Large intestine (tissue), 3 donors: ENCODE measurements around the gene PPY. TPM values are rescaled to one million over a fixed set of nuclear protein-coding genes. Genes with fewer than 3 reads are reported as not detected.
"Not testable (repeated sequence)": the region's sequence is repeated elsewhere in the genome, so short reads cannot be mapped to it uniquely, and the experiment has no call there.

ENCODE experiments used
- DNase-seq, 2 donors: peaks; one replicate each; pipeline versions ENCODE4 v3.0.0 to v3.0.0-alpha.2; 2013
- H3K27ac ChIP-seq: one replicate; pipeline ENCODE4 v1.5.1; 2013; ENCODE audit warnings: low read length
- H3K27me3 ChIP-seq: 2 replicates; pipeline ENCODE4 v1.6.1; 2013; ENCODE audit warnings: low read length; ENCODE audit not compliant: control insufficient read depth, insufficient read depth
- H3K36me3 ChIP-seq: 2 replicates; pipeline ENCODE4 v1.6.1; 2013; ENCODE audit warnings: low read length; ENCODE audit not compliant: control insufficient read depth, insufficient read depth
- H3K4me1 ChIP-seq: one replicate; pipeline ENCODE4 v1.6.1; 2013; ENCODE audit warnings: low read length; ENCODE audit not compliant: control insufficient read depth, insufficient read depth
- H3K4me3 ChIP-seq: one replicate; pipeline ENCODE4 v1.5.1; 2013; ENCODE audit warnings: low read length
- H3K9me3 ChIP-seq: one replicate; pipeline ENCODE4 v1.6.1; 2013; ENCODE audit warnings: mild to moderate bottlenecking, low read depth, low read length, moderate library complexity; ENCODE audit not compliant: control insufficient read depth
- WGBS: methylation state at CpG from one replicate; pipeline ENCODE4 v1.1.5; 2013; ENCODE audit warnings: low lambda C conversion rate; ENCODE audit not compliant: insufficient coverage; 5-methylcytosine and 5-hydroxymethylcytosine counted together
- polyA plus RNA-seq: library from polyadenylated mRNA; unstranded; fragments of 120-200 nt; gene quantifications from one replicate; pipeline ENCODE4 v1.2.1, GENCODE V29; 2013

Gene PPY
- polyA plus RNA-seq, 1 donor, result 0.34 TPM

DNA sequence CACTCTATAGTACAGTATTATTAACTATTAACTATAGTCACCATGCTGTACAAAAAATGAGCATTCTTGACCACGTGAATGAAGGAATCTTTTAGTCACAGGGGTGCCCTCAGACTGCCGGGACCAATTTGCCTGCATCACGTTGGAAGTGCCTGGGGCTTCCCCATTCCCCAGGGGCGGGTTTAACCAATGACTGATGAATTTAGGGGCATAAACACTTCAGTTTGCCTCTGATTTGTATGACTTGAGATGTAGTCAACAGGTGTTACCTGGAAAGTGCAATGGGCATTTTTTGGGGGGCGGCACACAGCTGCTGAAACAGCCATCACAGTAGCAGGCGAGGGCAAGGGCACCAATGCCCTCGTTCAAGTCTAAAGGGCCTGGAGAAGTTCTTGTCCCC is 20.2 kb upstream of the PPY start:
- no peak overlapping the region for H3K4me3 ChIP-seq
- no peaks in the 10 kb centered on the region for H3K9me3 ChIP-seq
- H3K27ac ChIP-seq, result no peak overlapping the region
- no peak for DNase-seq
- WGBS, result no CpG with 5 or more reads among the region's 7 CpGs
- H3K27me3 ChIP-seq, result peaks cover 18% of the 10 kb centered on the region
- H3K4me1 ChIP-seq, result no peaks in the 10 kb centered on the region
- no peaks in the 10 kb centered on the region for H3K36me3 ChIP-seq

DNA sequence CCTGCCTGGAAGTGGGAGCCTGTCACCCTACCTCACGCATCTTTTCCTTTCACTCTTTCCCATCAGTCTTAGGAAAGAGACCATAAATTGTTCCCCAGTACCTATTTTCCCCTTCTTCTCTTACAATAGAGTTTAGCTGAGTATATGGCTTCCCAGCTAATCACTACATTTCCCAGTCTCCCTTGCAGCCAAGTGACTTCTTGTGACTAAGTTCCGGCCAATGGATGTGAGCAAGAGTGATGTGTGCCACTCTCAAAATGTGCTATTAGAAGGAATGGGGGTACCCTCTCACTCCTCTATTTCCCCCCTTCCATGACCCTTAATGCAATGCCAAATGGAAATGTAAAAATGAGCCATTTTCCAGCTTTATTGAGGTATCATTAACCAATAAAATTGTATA is 19.7 kb upstream of the PPY start:
- Histone ChIP-seq H3K27ac (no peak overlapping the region), H3K27me3 (peaks cover 18% of the 10 kb centered on the region), H3K4me3 (no peak overlapping the region), H3K4me1 (no peaks in the 10 kb centered on the region), H3K9me3 (no peaks in the 10 kb centered on the region), H3K36me3 (no peaks in the 10 kb centered on the region)
- no peak for DNase-seq
- WGBS, result 100% methylated on average over 1 of the region's 2 CpGs

DNA sequence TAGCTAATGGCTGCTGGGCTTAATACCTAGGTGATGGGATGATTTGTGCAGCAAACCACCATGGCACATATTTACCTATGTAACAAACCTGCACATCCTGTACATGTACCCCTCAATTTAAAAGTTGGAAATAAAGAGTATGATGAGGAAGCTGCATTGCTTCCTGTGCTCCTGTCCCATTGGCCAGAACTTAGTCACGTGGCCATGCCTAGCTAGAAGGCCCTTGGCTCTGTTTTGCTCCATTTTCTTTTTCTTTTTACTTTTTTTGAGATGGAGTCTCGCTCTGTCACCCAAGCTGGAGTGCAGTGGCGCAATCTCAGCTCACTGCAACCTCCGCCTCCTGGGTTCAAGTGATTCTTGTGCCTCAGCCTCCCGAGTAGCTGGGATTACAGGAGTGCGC is 19.0 kb upstream of the PPY start:
- not testable (repeated sequence) for H3K36me3 ChIP-seq, H3K4me1 ChIP-seq, H3K27ac ChIP-seq, H3K9me3 ChIP-seq, DNase-seq, H3K4me3 ChIP-seq
- WGBS, result no CpG with 5 or more reads among the region's 6 CpGs
- H3K27me3 ChIP-seq, result peaks cover 21% of the 10 kb centered on the region

DNA sequence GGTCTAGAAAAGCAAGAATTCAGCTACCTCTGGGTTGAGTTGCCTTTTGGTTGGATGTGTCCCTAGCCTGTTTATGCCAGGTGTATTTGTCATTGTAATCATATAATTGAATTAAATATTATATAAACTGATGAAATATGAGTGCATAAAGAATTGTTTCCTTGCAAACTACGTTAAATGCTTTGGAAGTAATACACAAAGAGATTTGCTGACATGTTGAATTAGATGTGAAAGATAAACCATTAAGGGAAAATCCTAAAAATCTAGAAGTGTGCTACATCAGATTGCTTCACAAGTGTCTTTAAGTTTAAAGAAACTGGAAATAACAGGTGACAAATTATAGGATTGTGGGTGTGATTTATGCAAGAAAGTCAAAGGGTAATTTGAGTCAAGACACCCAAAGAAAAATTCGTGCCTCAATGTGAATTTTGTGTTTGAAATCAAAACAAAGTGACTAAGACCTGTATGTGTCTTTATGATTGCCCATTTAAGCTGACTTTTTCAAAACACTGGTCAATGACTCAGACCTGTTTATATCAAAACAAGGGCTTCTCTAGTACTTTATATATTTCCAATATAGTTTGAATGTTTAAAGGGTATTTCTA is 16.6 kb upstream of the PPY start:
- Histone ChIP-seq H3K9me3 (no peaks in the 10 kb centered on the region), H3K27ac (no peak overlapping the region), H3K4me3 (no peak overlapping the region), H3K4me1 (no peaks in the 10 kb centered on the region), H3K36me3 (no peaks in the 10 kb centered on the region), H3K27me3 (peaks cover 37% of the 10 kb centered on the region)
- no peak for DNase-seq
- 75% methylated on average over 2 of the region's 2 CpGs for WGBS

GRCh38 chr17:43956222-43956621 is 13.9 kb upstream of the PPY start:
- Histone ChIP-seq H3K4me3 (no peak overlapping the region), H3K27me3 (peaks cover 52% of the 10 kb centered on the region), H3K4me1 (peaks cover 10% of the 10 kb centered on the region), H3K36me3 (no peaks in the 10 kb centered on the region), H3K9me3 (peaks cover 9% of the 10 kb centered on the region), H3K27ac (no peak overlapping the region)
- no CpG with 5 or more reads among the region's 8 CpGs for WGBS
- no peak for DNase-seq

GRCh38 chr17:43953746-43954145 is 11.5 kb upstream of the PPY start, which contains the start of gene PYY:
PYY (minus strand) TSS chr17:43953940; CDS start chr17:43953483, 457 bp downstream.
- DNase-seq, result no peak
- H3K36me3 ChIP-seq, result no peaks in the 10 kb centered on the region
- peaks cover 10% of the 10 kb centered on the region for H3K4me1 ChIP-seq
- H3K4me3 ChIP-seq, result no peak within 1 kb of the TSS
- no CpG with 5 or more reads among the region's 11 CpGs for WGBS
- peaks cover 69% of the 10 kb centered on the region for H3K27me3 ChIP-seq
- peaks cover 9% of the 10 kb centered on the region for H3K9me3 ChIP-seq
- H3K27ac ChIP-seq, result no peak within 1 kb of the TSS

- peak in 1 of 2 donors; percentile 32 for DNase-seq
- Histone ChIP-seq H3K36me3 (no peaks in the 10 kb centered on the region), H3K27ac (no peak overlapping the region), H3K9me3 (peaks cover 9% of the 10 kb centered on the region), H3K4me3 (no peak overlapping the region), H3K27me3 (peaks cover 69% of the 10 kb centered on the region), H3K4me1 (peaks cover 10% of the 10 kb centered on the region)
- no CpG with 5 or more reads among the region's 82 CpGs for WGBS
These were observed 10.7 kb upstream of the PPY start for GRCh38 chr17:43952724-43953666.

- H3K4me1 ChIP-seq, result peaks cover 10% of the 10 kb centered on the region
- peaks cover 9% of the 10 kb centered on the region for H3K9me3 ChIP-seq
- no peak overlapping the region for H3K4me3 ChIP-seq
- DNase-seq, result peak in 1 of 2 donors; percentile 25
- peaks cover 69% of the 10 kb centered on the region for H3K27me3 ChIP-seq
- H3K27ac ChIP-seq, result no peak overlapping the region
- WGBS, result no CpG with 5 or more reads among the region's 19 CpGs
- H3K36me3 ChIP-seq, result no peaks in the 10 kb centered on the region
These were observed 10.1 kb upstream of the PPY start for GRCh38 chr17:43952351-43952723.

DNA sequence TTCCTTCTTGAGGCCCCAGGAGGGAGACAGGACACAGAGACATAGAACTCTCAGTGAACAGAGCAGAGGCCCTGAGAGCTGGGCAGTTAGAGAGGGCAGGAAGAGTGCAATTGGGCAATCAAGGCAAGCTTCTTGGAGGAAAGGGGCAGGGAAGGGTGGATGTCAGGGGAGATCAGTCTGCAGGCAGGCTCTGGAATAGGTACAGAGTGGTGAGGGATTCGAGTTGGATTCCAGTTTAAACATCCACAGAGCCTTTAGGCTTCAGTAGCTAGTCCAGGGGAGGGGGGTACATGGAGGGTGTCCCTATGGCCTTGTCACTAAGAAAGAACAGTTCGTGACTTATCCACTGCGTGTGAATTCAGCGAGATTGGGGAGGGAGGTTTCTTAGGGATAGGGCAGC is 9.5 kb upstream of the PPY start:
- peaks cover 10% of the 10 kb centered on the region for H3K4me1 ChIP-seq
- DNase-seq, result no peak
- no peak overlapping the region for H3K4me3 ChIP-seq
- no peak overlapping the region for H3K27ac ChIP-seq
- WGBS, result 80% methylated on average over 1 of the region's 4 CpGs
- no peaks in the 10 kb centered on the region for H3K36me3 ChIP-seq
- H3K27me3 ChIP-seq, result peaks cover 69% of the 10 kb centered on the region
- peaks cover 9% of the 10 kb centered on the region for H3K9me3 ChIP-seq

DNA sequence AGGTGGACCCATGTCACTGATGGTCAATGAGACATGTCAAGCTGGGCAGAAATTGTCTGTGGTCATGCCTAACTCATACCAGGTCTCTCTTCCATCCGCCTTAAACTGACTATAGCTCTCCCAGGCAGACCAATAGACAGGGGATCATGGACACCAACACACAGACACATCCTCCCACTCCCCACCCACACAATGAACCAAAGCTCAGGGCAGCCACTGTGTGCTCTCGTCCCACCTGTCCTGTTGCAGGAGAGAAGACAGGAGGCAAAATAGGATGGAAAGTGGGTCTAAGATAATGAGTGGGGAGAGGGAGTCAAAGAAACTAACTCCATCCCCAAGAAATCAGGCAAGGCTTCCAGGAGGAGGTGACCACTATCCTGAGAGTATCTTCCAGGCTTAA is 8.3 kb upstream of the PPY start:
- H3K4me3 ChIP-seq, result no peak overlapping the region
- no peaks in the 10 kb centered on the region for H3K36me3 ChIP-seq
- no CpG with 5 or more reads among the region's 2 CpGs for WGBS
- H3K27me3 ChIP-seq, result peaks cover 61% of the 10 kb centered on the region
- no peak overlapping the region for H3K27ac ChIP-seq
- no peak for DNase-seq
- H3K9me3 ChIP-seq, result peaks cover 9% of the 10 kb centered on the region
- H3K4me1 ChIP-seq, result peaks cover 10% of the 10 kb centered on the region
